Erythroblast (primary cell): ENCODE results near the gene PACS2.

ENCODE experiments used
- DNase-seq, 2 experiments: peaks; one replicate each; lab custom pipeline; 2025; lab: John Stamatoyannopoulos, UW
- GATA1 ChIP-seq: IDR thresholded peaks from 2 replicates; pipeline ENCODE4 v1.6.1; 2011; ENCODE audit warnings: low read depth, mild to moderate bottlenecking, control low read depth, low read length, moderate library complexity
- POLR2A ChIP-seq: IDR thresholded peaks from 2 replicates; pipeline ENCODE4 v1.6.1; 2011; ENCODE audit warnings: mild to moderate bottlenecking, low read length

Gene PACS2

GRCh38 chr14:105363847-105364708 is 49.5 kb downstream of the PACS2 start:
- peak; percentile 83 to 85 for DNase-seq
- TF ChIP-seq GATA1 = no peak
- no peak for TF ChIP-seq POLR2A

- DNase-seq = no peak
- TF ChIP-seq POLR2A = no peak
- no peak for TF ChIP-seq GATA1
Measured at GRCh38 chr14:105365101-105365500, 50.6 kb downstream of the PACS2 start.

GRCh38 chr14:105365681-105366080 is 51.1 kb downstream of the PACS2 start:
- no peak for TF ChIP-seq GATA1
- TF ChIP-seq POLR2A = no peak
- no peak for DNase-seq

GRCh38 chr14:105366386-105367074 is 52.0 kb downstream of the PACS2 start:
- DNase-seq = no peak
- TF ChIP-seq GATA1 = no peak
- no peak for TF ChIP-seq POLR2A

- TF ChIP-seq GATA1 (no peak), POLR2A (no peak)
- no peak for DNase-seq
Measured at GRCh38 chr14:105367116-105368031, 52.8 kb downstream of the PACS2 start.

- DNase-seq = no peak
- TF ChIP-seq GATA1 (no peak), POLR2A (no peak)
Measured at GRCh38 chr14:105368032-105368417, 53.5 kb downstream of the PACS2 start.

- no peak for DNase-seq
- TF ChIP-seq POLR2A (no peak), GATA1 (no peak)
Measured at GRCh38 chr14:105368426-105368825, 53.9 kb downstream of the PACS2 start.

GRCh38 chr14:105368910-105369652 is 54.5 kb downstream of the PACS2 start:
- TF ChIP-seq POLR2A = no peak
- no peak for TF ChIP-seq GATA1
- DNase-seq = no peak

- TF ChIP-seq POLR2A (no peak), GATA1 (no peak)
- DNase-seq = no peak
Measured at GRCh38 chr14:105369653-105370040, 55.1 kb downstream of the PACS2 start.

- TF ChIP-seq POLR2A = no peak
- no peak for TF ChIP-seq GATA1
Measured at GRCh38 chr14:105374389-105374788, 59.8 kb downstream of the PACS2 start.

GRCh38 chr14:105375635-105376057 is 61.1 kb downstream of the PACS2 start:
- TF ChIP-seq POLR2A (no peak), GATA1 (no peak)
- DNase-seq = no peak

More at GRCh38 chr14:105374389-105374788, 59.8 kb downstream of the PACS2 start:
- DNase-seq = no peak

- no peak for DNase-seq
- no peak for TF ChIP-seq GATA1
- TF ChIP-seq POLR2A = no peak
Measured at GRCh38 chr14:105376521-105377440, 62.2 kb downstream of the PACS2 start.
